A673 (cell line): ENCODE results near the gene SOAT1.

Experiments used
- CTCF ChIP-seq: fragments of 300-800, 200-600 bp; sonication (generic); conservative IDR thresholded peaks from 2 replicates; pipeline ENCODE4 v1.5.1; 2017; ENCODE audit warnings: low read depth, mild to moderate bottlenecking, antibody characterized with exemption, low read length, moderate library complexity, mixed read lengths
- EZH2 ChIP-seq: fragments of 200-600 bp; sonication (generic); IDR thresholded peaks from 2 replicates; pipeline ENCODE4 v1.6.1; 2017; ENCODE audit warnings: borderline replicate concordance, low read depth, mild to moderate bottlenecking, mixed read lengths, antibody characterized with exemption, low read length; ENCODE audit not compliant: poor library complexity, severe bottlenecking

GRCh38 chr1:179342740-179343404 is 49.3 kb downstream of the SOAT1 start:
- no peak for TF ChIP-seq EZH2
- TF ChIP-seq CTCF: no peak
